Neural progenitor cell (in vitro differentiated cells): ENCODE results near the gene DDX27.

Source experiments
- CTCF ChIP-seq: fragments of 200-600 bp; sonication (generic); IDR thresholded peaks from 2 replicates; pipeline ENCODE4 v1.5.1; 2017; ENCODE audit warnings: antibody characterized with exemption, mild to moderate bottlenecking
- EZH2 ChIP-seq: fragments of 200-600 bp; sonication (generic); IDR thresholded peaks from 2 replicates; pipeline ENCODE4 v1.6.1; 2017; ENCODE audit warnings: antibody characterized with exemption, mild to moderate bottlenecking, moderate library complexity

GRCh38 chr20:49229381-49229780, 10.2 kb downstream of the DDX27 start:
- TF ChIP-seq CTCF (no peak), EZH2 (no peak)
